Cardiac fibroblast (primary cell): ENCODE results near the gene PPFIA1.

Experiments used
- DNase-seq, 2 donors: peaks; one replicate each; pipeline versions ENCODE4 v3.0.0 to v3.0.0-alpha.2; 2010; ENCODE audit warnings: low read depth in 2 of 2
- H3K4me3 ChIP-seq, 2 donors: replicated peaks in 1 of 2; 1 replicate in 1 of 2; 2 replicates in 1 of 2; pipeline ENCODE4 v1.5.1; 2011; ENCODE audit warnings: low read depth in 2 of 2, low read length in 2 of 2, mild to moderate bottlenecking in 2 of 2, moderate library complexity in 1 of 2
- CTCF ChIP-seq: IDR thresholded peaks from one replicate; pipeline ENCODE4 v1.5.1; 2011; ENCODE audit warnings: low read depth, mild to moderate bottlenecking, low read length, inconsistent platforms

PPFIA1 gene

GRCh38 chr11:70378506-70379134 lies 108.1 kb downstream of the PPFIA1 start:
- TF ChIP-seq CTCF, result no peak
- H3K4me3 ChIP-seq, result no peak overlapping the region
- DNase-seq, result no peak

GRCh38 chr11:70381350-70381749 lies 110.9 kb downstream of the PPFIA1 start:
- TF ChIP-seq CTCF, result no peak
- no peak for DNase-seq
- H3K4me3 ChIP-seq, result no peak overlapping the region

- TF ChIP-seq CTCF, result peak; percentile 7
- no peak overlapping the region for H3K4me3 ChIP-seq
- peak; percentile 42 to 44 for DNase-seq
Observed at GRCh38 chr11:70381872-70382861, 111.7 kb downstream of the PPFIA1 start.

- H3K4me3 ChIP-seq, result no peak overlapping the region
- no peak for TF ChIP-seq CTCF
- no peak for DNase-seq
Observed at GRCh38 chr11:70383664-70384565, 113.4 kb downstream of the PPFIA1 start.

GRCh38 chr11:70384566-70385152 lies 114.2 kb downstream of the PPFIA1 start:
- no peak for DNase-seq
- no peak for TF ChIP-seq CTCF
- H3K4me3 ChIP-seq, result no peak overlapping the region

GRCh38 chr11:70387564-70387963 lies 117.1 kb downstream of the PPFIA1 start:
- no peak overlapping the region for H3K4me3 ChIP-seq
- DNase-seq, result no peak
- no peak for TF ChIP-seq CTCF
